ENCODE data around the gene FOSL1. TPM values are rescaled to one million over a fixed set of nuclear protein-coding genes. Genes with fewer than 3 reads are reported as not detected.

Gene FOSL1
- total RNA-seq, 1 experiment from 2014 or later = 125 TPM

- H3K27me3 ChIP-seq (ENCODE audit: insufficient read depth, low read length) = no peaks in the 10 kb centered on the region
- peaks cover 17 to 30% of the 10 kb centered on the region in 2 experiments for H3K4me1 ChIP-seq (ENCODE audit: control insufficient read depth in 1 of 2, insufficient read depth in 2 of 2, low read length in 2 of 2)
- no peaks in the 10 kb centered on the region for H3K9me2 ChIP-seq (ENCODE audit: insufficient read depth)
- DNase-seq (ENCODE audit: low read depth, low spot score) = no peak
- H3K9me3 ChIP-seq (ENCODE audit: control insufficient read depth in 1 of 2, insufficient read depth in 1 of 2, low read depth in 1 of 2, low read length in 2 of 2) = no peaks in the 10 kb centered on the region
- peak overlapping the region; percentile 85 to 100; a peak in 3 of 4 replicates for H3K4me3 ChIP-seq (replicated peaks in 1 of 2; ENCODE audit: low read depth in 1 of 2, low read length in 2 of 2)
- BruUV-seq (replicated peaks) = no TSS peak
- H3K27ac ChIP-seq (ENCODE audit: low read depth, low read length) = peak overlapping the region; percentile 97
- H3K4me2 ChIP-seq (ENCODE audit: low read length) = peak overlapping the region; percentile 77
- no peak for ATAC-seq
- H2AFZ ChIP-seq (ENCODE audit: low read depth, low read length, poor library complexity, severe bottlenecking) = no peak overlapping the region
- RAD21 ChIA-PET (ENCODE audit: low non-redundant PET in 1 of 2, low total read pairs in 2 of 2, uncharacterized antibody in 2 of 2, unreplicated experiment in 2 of 2) = no interaction called here
- intact Hi-C loops (cut with micrococcal nuclease) = no loop called here
- H3K36me3 ChIP-seq (ENCODE audit: control insufficient read depth in 1 of 2, insufficient read depth in 2 of 2, low read length in 2 of 2) = peaks cover 7 to 20% of the 10 kb centered on the region in 2 experiments; a peak in 3 of 4 replicates
- TF ChIP-seq ZNF274 (IDR thresholded peaks at IDR 0.05; ENCODE audit: low read depth, low read length) (no peak), REST (IDR thresholded peaks at IDR 0.05; ENCODE audit: low read depth) (no peak), EGR1 (IDR thresholded peaks at IDR 0.05; ENCODE audit: low read depth) (no peak), JUND (IDR thresholded peaks at IDR 0.05) (no peak), TCF7L2 (IDR thresholded peaks at IDR 0.05; ENCODE audit: borderline replicate concordance, extremely low read depth, insufficient read depth, insufficient read length) (no peak)
- POLR2A ChIA-PET = interaction anchor here (5.3 kb wide), 1 partner anchor 28 kb away, joined by 84 read pairs; the partner anchor contains the start of genes CCDC85B and FIBP
- peaks cover 29% of the 10 kb centered on the region for H3K79me2 ChIP-seq (ENCODE audit: insufficient read depth, low read length)
- H4K20me1 ChIP-seq (ENCODE audit: insufficient read depth) = no peaks in the 10 kb centered on the region
- peak overlapping the region; percentile 99; the same call in 1 of the 2 replicates for H3K9ac ChIP-seq (ENCODE audit: low read length)
- CTCF ChIA-PET = interaction anchor here (3.3 kb wide), 1 partner anchor 23 kb away, joined by 34 read pairs; no protein-coding TSS in a partner anchor
These were observed 37.9 kb downstream of the FOSL1 start for GRCh38 chr11:65862191-65862735.
